Peyer's patch (tissue), 4 donors: Measurements from ENCODE around the gene PAX4.

Experiments used
- POLR2A ChIP-seq, 2 donors: fragments of 450-650 bp; IDR thresholded peaks; one replicate each; pipeline ENCODE4 v1.5.1; 2017; ENCODE audit warnings: antibody characterized with exemption in 2 of 2, mild to moderate bottlenecking in 2 of 2, moderate library complexity in 2 of 2
- TF ChIP-seq, protein P1 (sequence below), 6 experiments: fragments of 450-650 bp in 4 of 6; fragments of 200-600 bp in 2 of 6; sonication (generic) in 1 of 6; IDR thresholded peaks; one replicate each; pipeline ENCODE4 v1.5.1; 2017 to 2019; ENCODE audit warnings: antibody characterized with exemption in 6 of 6, mild to moderate bottlenecking in 3 of 6, moderate library complexity in 1 of 6

DNA sequence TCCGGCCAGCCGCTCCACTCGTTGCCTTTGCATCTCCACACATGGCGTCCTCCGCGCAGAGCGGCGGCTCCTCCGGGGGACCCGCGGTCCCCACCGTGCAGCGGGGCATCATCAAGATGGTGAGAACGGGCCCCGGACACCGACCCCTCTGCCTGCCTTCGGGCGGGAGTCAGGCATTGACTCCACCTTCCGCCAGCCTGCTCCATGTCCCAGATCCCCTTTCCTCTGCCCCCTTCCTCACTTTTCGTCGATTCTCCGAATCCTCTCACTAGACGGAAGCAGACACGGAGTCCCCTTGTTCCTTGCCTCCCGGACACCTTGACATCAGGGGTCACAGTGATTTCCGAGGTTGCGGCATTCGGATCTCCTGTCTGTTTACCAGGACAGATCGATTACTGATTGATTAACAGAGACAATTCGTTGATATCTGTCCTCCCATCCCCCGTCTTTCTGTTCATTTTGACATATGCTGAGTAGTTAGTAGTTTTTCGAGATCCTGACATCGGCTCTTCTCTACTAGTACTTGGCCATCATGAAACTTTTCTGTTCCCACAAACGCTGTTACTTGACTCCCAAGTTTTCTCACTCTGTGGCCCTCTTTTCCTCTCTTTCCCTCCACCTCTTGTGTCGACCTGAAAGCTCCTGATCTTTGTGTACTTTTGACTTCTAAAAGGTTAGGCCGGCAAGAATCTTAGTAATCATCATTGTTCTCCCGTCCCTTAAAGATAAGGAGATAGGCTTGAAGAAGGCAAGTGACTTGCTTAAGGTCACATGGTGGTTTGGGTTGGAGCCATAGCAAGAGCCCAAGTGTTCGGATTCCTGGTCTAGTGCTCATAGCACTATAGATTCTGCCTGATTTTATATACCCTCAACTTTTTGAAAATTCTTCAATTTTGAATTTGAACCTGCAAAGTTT is 34.6 kb upstream of the PAX4 start:
- TF ChIP-seq, protein P1, sequence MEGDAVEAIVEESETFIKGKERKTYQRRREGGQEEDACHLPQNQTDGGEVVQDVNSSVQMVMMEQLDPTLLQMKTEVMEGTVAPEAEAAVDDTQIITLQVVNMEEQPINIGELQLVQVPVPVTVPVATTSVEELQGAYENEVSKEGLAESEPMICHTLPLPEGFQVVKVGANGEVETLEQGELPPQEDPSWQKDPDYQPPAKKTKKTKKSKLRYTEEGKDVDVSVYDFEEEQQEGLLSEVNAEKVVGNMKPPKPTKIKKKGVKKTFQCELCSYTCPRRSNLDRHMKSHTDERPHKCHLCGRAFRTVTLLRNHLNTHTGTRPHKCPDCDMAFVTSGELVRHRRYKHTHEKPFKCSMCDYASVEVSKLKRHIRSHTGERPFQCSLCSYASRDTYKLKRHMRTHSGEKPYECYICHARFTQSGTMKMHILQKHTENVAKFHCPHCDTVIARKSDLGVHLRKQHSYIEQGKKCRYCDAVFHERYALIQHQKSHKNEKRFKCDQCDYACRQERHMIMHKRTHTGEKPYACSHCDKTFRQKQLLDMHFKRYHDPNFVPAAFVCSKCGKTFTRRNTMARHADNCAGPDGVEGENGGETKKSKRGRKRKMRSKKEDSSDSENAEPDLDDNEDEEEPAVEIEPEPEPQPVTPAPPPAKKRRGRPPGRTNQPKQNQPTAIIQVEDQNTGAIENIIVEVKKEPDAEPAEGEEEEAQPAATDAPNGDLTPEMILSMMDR (IDR thresholded peaks at IDR 0.05): no peak
- TF ChIP-seq POLR2A (IDR thresholded peaks at IDR 0.05): no peak
